ENCODE data around the gene CHRNB1. TPM values are rescaled to one million over a fixed set of nuclear protein-coding genes. Genes with fewer than 3 reads are reported as not detected.
"Not testable (repeated sequence)": the region's sequence is repeated elsewhere in the genome, so short reads cannot be mapped to it uniquely, and the experiment has no call there.

The CHRNB1 gene
- total and polyA plus RNA-seq, 4 donors, result 7.0 to 11.9 (median 10.6) TPM

- H3K4me3 ChIP-seq, result no peak overlapping the region
- no peak overlapping the region for H3K27ac ChIP-seq (ENCODE audit: low read depth in 1 of 2, low read length in 1 of 2)
- H3K27me3 ChIP-seq (ENCODE audit: control insufficient read depth in 3 of 3, insufficient read depth in 3 of 3, low read length in 2 of 3), result no peaks in the 10 kb centered on the region
- peaks cover 0 to 13% (median 4%) of the 10 kb centered on the region in 5 donors for H3K4me1 ChIP-seq (ENCODE audit: control insufficient read depth in 5 of 5, insufficient read depth in 5 of 5, low read length in 5 of 5)
- no peaks in the 10 kb centered on the region for H3K9me3 ChIP-seq (ENCODE audit: control insufficient read depth in 4 of 4, insufficient read depth in 3 of 4, low read length in 3 of 4)
- H3K36me3 ChIP-seq (ENCODE audit: control insufficient read depth in 4 of 4, insufficient read depth in 4 of 4, low read length in 4 of 4), result peaks cover 0 to 25% (median 10%) of the 10 kb centered on the region in 4 donors
- no peak overlapping the region for H3K9ac ChIP-seq (ENCODE audit: insufficient read depth in 1 of 2, low read length in 2 of 2)
- ATAC-seq (ENCODE audit: insufficient read depth, low FRiP score) (no peak), DNase-seq (no peak)
- TF ChIP-seq CTCF (IDR thresholded peaks at IDR 0.05; ENCODE audit: control extremely low read depth, extremely low read depth), result no peak
- 94 to 97% methylated on average over 11 of the region's 11 CpGs for whole genome bisulfite sequencing, 2 donors
These were observed 23.4 kb downstream of the CHRNB1 start for GRCh38 chr17:7468290-7468689.

GRCh38 chr17:7468804-7469389, 24.0 kb downstream of the CHRNB1 start:
- peaks cover 0 to 13% (median 4%) of the 10 kb centered on the region in 5 donors for H3K4me1 ChIP-seq (ENCODE audit: control insufficient read depth in 5 of 5, insufficient read depth in 5 of 5, low read length in 5 of 5)

GRCh38 chr17:7469843-7470242, 25.0 kb downstream of the CHRNB1 start:
- not testable (repeated sequence) for H3K27ac ChIP-seq (ENCODE audit: low read depth in 1 of 2, low read length in 1 of 2); ATAC-seq (ENCODE audit: insufficient read depth, low FRiP score); H3K9ac ChIP-seq (ENCODE audit: insufficient read depth in 1 of 2, low read length in 2 of 2); H3K9me3 ChIP-seq (ENCODE audit: control insufficient read depth in 4 of 4, insufficient read depth in 3 of 4, low read length in 3 of 4); DNase-seq; H3K4me3 ChIP-seq; H3K27me3 ChIP-seq (ENCODE audit: control insufficient read depth in 3 of 3, insufficient read depth in 3 of 3, low read length in 2 of 3)
- Histone ChIP-seq H3K36me3 (ENCODE audit: control insufficient read depth in 4 of 4, insufficient read depth in 4 of 4, low read length in 4 of 4) (peaks cover 3 to 17% (median 6%) of the 10 kb centered on the region in 4 donors), H3K4me1 (ENCODE audit: control insufficient read depth in 5 of 5, insufficient read depth in 5 of 5, low read length in 5 of 5) (peaks cover 0 to 16% (median 4%) of the 10 kb centered on the region in 5 donors)
- 72 to 75% methylated on average over 12 of the region's 12 CpGs for WGBS, 2 donors

More at GRCh38 chr17:7468804-7469389, 24.0 kb downstream of the CHRNB1 start:
- Histone ChIP-seq H3K9me3 (ENCODE audit: control insufficient read depth in 4 of 4, insufficient read depth in 3 of 4, low read length in 3 of 4) (no peaks in the 10 kb centered on the region), H3K27me3 (ENCODE audit: control insufficient read depth in 3 of 3, insufficient read depth in 3 of 3, low read length in 2 of 3) (no peaks in the 10 kb centered on the region), H3K9ac (ENCODE audit: insufficient read depth in 1 of 2, low read length in 2 of 2) (no peak overlapping the region), H3K4me3 (no peak overlapping the region), H3K27ac (ENCODE audit: low read depth in 1 of 2, low read length in 1 of 2) (no peak overlapping the region), H3K36me3 (ENCODE audit: control insufficient read depth in 4 of 4, insufficient read depth in 4 of 4, low read length in 4 of 4) (peaks cover 0 to 18% (median 6%) of the 10 kb centered on the region in 4 donors)
- TF ChIP-seq CTCF (IDR thresholded peaks at IDR 0.05; ENCODE audit: control extremely low read depth, extremely low read depth), result no peak
- ATAC-seq (ENCODE audit: insufficient read depth, low FRiP score) (no peak), DNase-seq (no peak)
- WGBS, 2 donors, result 62 to 83% methylated on average over 12 of the region's 12 CpGs

- not testable (repeated sequence) for DNase-seq; H3K9ac ChIP-seq (ENCODE audit: insufficient read depth in 1 of 2, low read length in 2 of 2); H3K9me3 ChIP-seq (ENCODE audit: control insufficient read depth in 4 of 4, insufficient read depth in 3 of 4, low read length in 3 of 4); H3K27me3 ChIP-seq (ENCODE audit: control insufficient read depth in 3 of 3, insufficient read depth in 3 of 3, low read length in 2 of 3); ATAC-seq (ENCODE audit: insufficient read depth, low FRiP score); H3K4me3 ChIP-seq; H3K27ac ChIP-seq (ENCODE audit: low read depth in 1 of 2, low read length in 1 of 2)
- peaks cover 3 to 14% (median 4%) of the 10 kb centered on the region in 4 donors for H3K36me3 ChIP-seq (ENCODE audit: control insufficient read depth in 4 of 4, insufficient read depth in 4 of 4, low read length in 4 of 4)
- WGBS, 2 donors, result 81 to 89% methylated on average over 8 of the region's 8 CpGs
- H3K4me1 ChIP-seq (ENCODE audit: control insufficient read depth in 5 of 5, insufficient read depth in 5 of 5, low read length in 5 of 5), result peaks cover 0 to 17% (median 4%) of the 10 kb centered on the region in 5 donors
These were observed 25.7 kb downstream of the CHRNB1 start for GRCh38 chr17:7470457-7470973.
